Sigmoid colon (tissue), 3 donors: ENCODE data around the gene KLHDC7A.

ENCODE experiments used
- POLR2A ChIP-seq, 2 donors: fragments of 450-650 bp; IDR thresholded peaks; one replicate each; pipeline ENCODE4 v1.6.1; 2016; ENCODE audit warnings: antibody characterized with exemption in 2 of 2, mild to moderate bottlenecking in 2 of 2, moderate library complexity in 2 of 2
- TF ChIP-seq, protein P1 (sequence below), 4 experiments: fragments of 450-650 bp in 3 of 4; fragments of 200-600 bp in 1 of 4; IDR thresholded peaks; one replicate each; pipeline ENCODE4 v1.5.1; 2016 to 2019; ENCODE audit warnings: antibody characterized with exemption in 4 of 4, mild to moderate bottlenecking in 3 of 4, moderate library complexity in 2 of 4

DNA sequence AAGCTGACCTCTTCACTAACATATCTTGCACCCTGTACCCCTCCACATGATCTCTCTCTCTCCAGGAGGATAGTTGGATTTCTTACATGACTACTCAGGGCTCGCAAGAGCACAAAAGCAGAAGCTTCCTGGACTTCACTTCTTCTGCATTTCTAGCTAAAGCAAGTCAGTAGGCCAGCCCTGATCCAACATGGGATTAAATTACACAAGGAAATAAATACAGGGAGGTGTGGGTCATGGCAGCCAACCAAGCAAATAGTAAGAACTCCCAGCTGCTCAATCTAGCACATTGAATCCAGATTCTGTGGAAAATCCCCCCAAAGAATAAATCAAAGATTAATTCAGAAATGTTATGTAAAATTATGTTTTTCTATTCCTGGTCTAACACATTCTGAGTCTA lies 33.3 kb downstream of the KLHDC7A start:
- no peak for TF ChIP-seq POLR2A (IDR thresholded peaks at IDR 0.05)
- TF ChIP-seq, protein P1, sequence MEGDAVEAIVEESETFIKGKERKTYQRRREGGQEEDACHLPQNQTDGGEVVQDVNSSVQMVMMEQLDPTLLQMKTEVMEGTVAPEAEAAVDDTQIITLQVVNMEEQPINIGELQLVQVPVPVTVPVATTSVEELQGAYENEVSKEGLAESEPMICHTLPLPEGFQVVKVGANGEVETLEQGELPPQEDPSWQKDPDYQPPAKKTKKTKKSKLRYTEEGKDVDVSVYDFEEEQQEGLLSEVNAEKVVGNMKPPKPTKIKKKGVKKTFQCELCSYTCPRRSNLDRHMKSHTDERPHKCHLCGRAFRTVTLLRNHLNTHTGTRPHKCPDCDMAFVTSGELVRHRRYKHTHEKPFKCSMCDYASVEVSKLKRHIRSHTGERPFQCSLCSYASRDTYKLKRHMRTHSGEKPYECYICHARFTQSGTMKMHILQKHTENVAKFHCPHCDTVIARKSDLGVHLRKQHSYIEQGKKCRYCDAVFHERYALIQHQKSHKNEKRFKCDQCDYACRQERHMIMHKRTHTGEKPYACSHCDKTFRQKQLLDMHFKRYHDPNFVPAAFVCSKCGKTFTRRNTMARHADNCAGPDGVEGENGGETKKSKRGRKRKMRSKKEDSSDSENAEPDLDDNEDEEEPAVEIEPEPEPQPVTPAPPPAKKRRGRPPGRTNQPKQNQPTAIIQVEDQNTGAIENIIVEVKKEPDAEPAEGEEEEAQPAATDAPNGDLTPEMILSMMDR (IDR thresholded peaks at IDR 0.05) = no peak
